ENCODE measurements around the gene MAP3K13.
"Not testable (repeated sequence)": the region's sequence is repeated elsewhere in the genome, so short reads cannot be mapped to it uniquely, and the experiment has no call there.

DNA sequence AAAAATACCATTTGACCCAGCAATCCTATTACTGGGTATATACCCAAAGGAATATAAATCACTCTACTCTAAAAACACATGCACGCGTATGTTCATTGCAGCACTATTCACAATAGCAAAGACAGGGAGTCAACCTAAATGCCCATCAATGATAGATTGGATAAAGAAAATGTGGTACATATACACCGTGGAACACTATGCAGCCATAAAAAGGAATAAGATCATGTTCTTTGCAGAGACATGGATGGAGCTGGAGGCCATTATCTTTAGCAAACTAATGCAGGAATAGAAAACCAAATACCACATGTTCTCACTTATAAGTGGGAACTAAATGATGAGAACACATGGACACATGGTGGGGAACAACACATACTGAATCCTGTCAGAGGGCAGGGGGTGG lies 23.6 kb downstream of the MAP3K13 start:
- TF ChIP-seq, protein P1, sequence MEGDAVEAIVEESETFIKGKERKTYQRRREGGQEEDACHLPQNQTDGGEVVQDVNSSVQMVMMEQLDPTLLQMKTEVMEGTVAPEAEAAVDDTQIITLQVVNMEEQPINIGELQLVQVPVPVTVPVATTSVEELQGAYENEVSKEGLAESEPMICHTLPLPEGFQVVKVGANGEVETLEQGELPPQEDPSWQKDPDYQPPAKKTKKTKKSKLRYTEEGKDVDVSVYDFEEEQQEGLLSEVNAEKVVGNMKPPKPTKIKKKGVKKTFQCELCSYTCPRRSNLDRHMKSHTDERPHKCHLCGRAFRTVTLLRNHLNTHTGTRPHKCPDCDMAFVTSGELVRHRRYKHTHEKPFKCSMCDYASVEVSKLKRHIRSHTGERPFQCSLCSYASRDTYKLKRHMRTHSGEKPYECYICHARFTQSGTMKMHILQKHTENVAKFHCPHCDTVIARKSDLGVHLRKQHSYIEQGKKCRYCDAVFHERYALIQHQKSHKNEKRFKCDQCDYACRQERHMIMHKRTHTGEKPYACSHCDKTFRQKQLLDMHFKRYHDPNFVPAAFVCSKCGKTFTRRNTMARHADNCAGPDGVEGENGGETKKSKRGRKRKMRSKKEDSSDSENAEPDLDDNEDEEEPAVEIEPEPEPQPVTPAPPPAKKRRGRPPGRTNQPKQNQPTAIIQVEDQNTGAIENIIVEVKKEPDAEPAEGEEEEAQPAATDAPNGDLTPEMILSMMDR (IDR thresholded peaks at IDR 0.05; ENCODE audit: borderline replicate concordance, extremely low read depth, low read length, poor library complexity, severe bottlenecking): not testable (repeated sequence)
- not testable (repeated sequence) for TF ChIP-seq EZH2 (IDR thresholded peaks at IDR 0.05; ENCODE audit: borderline replicate concordance, low read depth, low read length, severe bottlenecking)

Measured in DND-41 (cell line).